ENCODE results near the gene CCDC149. TPM values are rescaled to one million over a fixed set of nuclear protein-coding genes. Genes with fewer than 3 reads are reported as not detected.

CCDC149 gene
- total RNA-seq, 1 donor from 2014 or later = not detected

- no peak overlapping the region for H3K4me3 Mint-ChIP-seq (ENCODE audit: low read depth)
- no peak for DNase-seq (ENCODE audit: low spot score)
- no peaks in the 10 kb centered on the region for H3K4me1 Mint-ChIP-seq (ENCODE audit: low read depth)
- no peaks in the 10 kb centered on the region for H3K36me3 Mint-ChIP-seq (ENCODE audit: low read depth)
- H3K27me3 Mint-ChIP-seq (ENCODE audit: low read depth) = no peaks in the 10 kb centered on the region
- intact Hi-C loops (cut with micrococcal nuclease) = no loop called here
- peaks cover 11% of the 10 kb centered on the region for H3K9me3 Mint-ChIP-seq
- H3K27ac Mint-ChIP-seq = no peak overlapping the region
Observed at GRCh38 chr4:24930151-24930550, 17.3 kb upstream of the CCDC149 start.

DNA sequence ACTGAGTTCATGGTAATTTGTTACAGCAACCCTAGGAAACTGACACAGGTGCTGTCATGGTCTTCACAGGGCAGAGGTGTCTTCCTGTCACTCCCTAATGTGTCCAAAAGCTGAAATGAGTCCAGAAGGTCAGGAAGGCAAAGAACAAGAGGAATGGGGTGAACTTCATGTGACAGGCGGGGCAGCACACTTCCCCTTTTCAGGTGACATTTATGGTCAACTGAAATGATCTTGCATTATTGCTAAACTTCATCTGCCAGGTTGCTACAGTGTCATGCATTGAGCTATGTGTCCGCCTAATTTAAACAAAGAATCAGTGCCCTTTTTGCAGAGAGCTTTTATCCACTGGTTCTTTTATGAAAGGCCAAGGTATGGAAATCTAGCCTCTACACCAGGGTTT is 15.9 kb upstream of the CCDC149 start:
- intact Hi-C loops (cut with micrococcal nuclease) = no loop called here
- H3K4me3 Mint-ChIP-seq (ENCODE audit: low read depth) = no peak overlapping the region
- no peaks in the 10 kb centered on the region for H3K36me3 Mint-ChIP-seq (ENCODE audit: low read depth)
- H3K4me1 Mint-ChIP-seq (ENCODE audit: low read depth) = no peaks in the 10 kb centered on the region
- no peaks in the 10 kb centered on the region for H3K9me3 Mint-ChIP-seq
- H3K27ac Mint-ChIP-seq = no peak overlapping the region
- no peak for DNase-seq (ENCODE audit: low spot score)
- H3K27me3 Mint-ChIP-seq (ENCODE audit: low read depth) = no peaks in the 10 kb centered on the region

- Mint-ChIP-seq H3K27ac (no peak overlapping the region), H3K4me3 (ENCODE audit: low read depth) (no peak overlapping the region), H3K9me3 (no peaks in the 10 kb centered on the region), H3K27me3 (ENCODE audit: low read depth) (no peaks in the 10 kb centered on the region), H3K4me1 (ENCODE audit: low read depth) (no peaks in the 10 kb centered on the region), H3K36me3 (ENCODE audit: low read depth) (no peaks in the 10 kb centered on the region)
- DNase-seq (ENCODE audit: low spot score) = no peak
- intact Hi-C loops (cut with micrococcal nuclease) = no loop called here
Observed at GRCh38 chr4:24927049-24927448, 14.2 kb upstream of the CCDC149 start.

- H3K27ac Mint-ChIP-seq = no peak overlapping the region
- no peaks in the 10 kb centered on the region for H3K36me3 Mint-ChIP-seq (ENCODE audit: low read depth)
- H3K27me3 Mint-ChIP-seq (ENCODE audit: low read depth) = no peaks in the 10 kb centered on the region
- H3K9me3 Mint-ChIP-seq = peaks cover 4% of the 10 kb centered on the region
- H3K4me3 Mint-ChIP-seq (ENCODE audit: low read depth) = no peak overlapping the region
- intact Hi-C loops (cut with micrococcal nuclease) = no loop called here
- H3K4me1 Mint-ChIP-seq (ENCODE audit: low read depth) = no peaks in the 10 kb centered on the region
- no peak for DNase-seq (ENCODE audit: low spot score)
Observed at GRCh38 chr4:24924309-24924781, 11.5 kb upstream of the CCDC149 start.

DNA sequence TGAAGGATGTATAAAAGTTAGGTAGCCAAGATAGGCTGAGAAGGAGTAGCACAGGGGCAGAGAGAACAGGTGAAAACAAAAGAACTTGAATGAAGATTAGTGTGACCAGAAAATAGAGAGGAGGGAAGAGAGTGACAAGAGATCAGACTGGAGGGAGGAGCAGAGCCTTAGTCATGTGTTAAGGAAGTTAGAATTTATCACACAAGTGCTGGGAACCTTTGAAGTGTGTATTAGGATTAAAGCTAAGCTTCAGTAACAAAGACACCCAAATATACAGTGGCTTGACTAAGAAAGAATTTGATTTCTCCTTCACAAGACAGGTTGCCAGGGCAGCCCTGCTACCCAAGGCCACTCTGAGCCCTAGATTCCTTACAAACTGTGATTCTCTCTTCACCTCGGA is 10.7 kb upstream of the CCDC149 start:
- no peaks in the 10 kb centered on the region for H3K36me3 Mint-ChIP-seq (ENCODE audit: low read depth)
- no peak overlapping the region for H3K4me3 Mint-ChIP-seq (ENCODE audit: low read depth)
- H3K27ac Mint-ChIP-seq = no peak overlapping the region
- peaks cover 6% of the 10 kb centered on the region for H3K9me3 Mint-ChIP-seq
- no peaks in the 10 kb centered on the region for H3K27me3 Mint-ChIP-seq (ENCODE audit: low read depth)
- intact Hi-C loops (cut with micrococcal nuclease) = no loop called here
- H3K4me1 Mint-ChIP-seq (ENCODE audit: low read depth) = no peaks in the 10 kb centered on the region
- no peak for DNase-seq (ENCODE audit: low spot score)

DNA sequence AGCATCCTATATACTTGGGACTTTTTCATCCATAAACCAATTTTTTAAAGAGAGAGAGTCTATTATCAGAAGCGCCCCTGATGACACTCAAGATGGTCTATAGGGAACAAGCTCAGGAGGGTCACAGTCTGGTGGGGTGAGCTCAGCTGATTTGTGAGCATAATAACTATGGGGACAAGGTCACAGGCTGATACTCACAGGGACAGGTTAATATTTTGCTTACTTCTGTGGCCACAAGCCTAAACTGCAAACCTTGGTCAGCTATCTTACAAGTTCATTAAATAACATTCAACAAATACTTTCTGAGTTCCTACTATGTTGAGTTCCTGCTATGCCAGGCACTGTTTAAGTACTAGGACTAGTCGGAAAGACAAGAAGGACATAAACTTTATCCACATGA is 10.2 kb upstream of the CCDC149 start:
- DNase-seq (ENCODE audit: low spot score) = no peak
- no peaks in the 10 kb centered on the region for H3K36me3 Mint-ChIP-seq (ENCODE audit: low read depth)
- H3K27me3 Mint-ChIP-seq (ENCODE audit: low read depth) = no peaks in the 10 kb centered on the region
- peaks cover 6% of the 10 kb centered on the region for H3K9me3 Mint-ChIP-seq
- H3K4me1 Mint-ChIP-seq (ENCODE audit: low read depth) = no peaks in the 10 kb centered on the region
- intact Hi-C loops (cut with micrococcal nuclease) = no loop called here
- no peak overlapping the region for H3K4me3 Mint-ChIP-seq (ENCODE audit: low read depth)
- no peak overlapping the region for H3K27ac Mint-ChIP-seq

GRCh38 chr4:24922416-24922815 is 9.6 kb upstream of the CCDC149 start:
- intact Hi-C loops (cut with micrococcal nuclease) = no loop called here
- peaks cover 6% of the 10 kb centered on the region for H3K9me3 Mint-ChIP-seq
- no peak for DNase-seq (ENCODE audit: low spot score)
- H3K4me3 Mint-ChIP-seq (ENCODE audit: low read depth) = no peak overlapping the region
- H3K27me3 Mint-ChIP-seq (ENCODE audit: low read depth) = no peaks in the 10 kb centered on the region
- no peaks in the 10 kb centered on the region for H3K36me3 Mint-ChIP-seq (ENCODE audit: low read depth)
- H3K27ac Mint-ChIP-seq = no peak overlapping the region
- H3K4me1 Mint-ChIP-seq (ENCODE audit: low read depth) = no peaks in the 10 kb centered on the region

GRCh38 chr4:24921491-24921890 is 8.6 kb upstream of the CCDC149 start:
- no peaks in the 10 kb centered on the region for H3K27me3 Mint-ChIP-seq (ENCODE audit: low read depth)
- intact Hi-C loops (cut with micrococcal nuclease) = no loop called here
- H3K4me3 Mint-ChIP-seq (ENCODE audit: low read depth) = no peak overlapping the region
- no peak overlapping the region for H3K27ac Mint-ChIP-seq
- no peaks in the 10 kb centered on the region for H3K4me1 Mint-ChIP-seq (ENCODE audit: low read depth)
- no peaks in the 10 kb centered on the region for H3K36me3 Mint-ChIP-seq (ENCODE audit: low read depth)
- DNase-seq (ENCODE audit: low spot score) = no peak
- peaks cover 6% of the 10 kb centered on the region for H3K9me3 Mint-ChIP-seq

GRCh38 chr4:24920008-24920407 is 7.2 kb upstream of the CCDC149 start:
- Mint-ChIP-seq H3K36me3 (ENCODE audit: low read depth) (no peaks in the 10 kb centered on the region), H3K4me1 (ENCODE audit: low read depth) (no peaks in the 10 kb centered on the region), H3K27ac (no peak overlapping the region), H3K4me3 (ENCODE audit: low read depth) (no peak overlapping the region), H3K27me3 (ENCODE audit: low read depth) (no peaks in the 10 kb centered on the region), H3K9me3 (peaks cover 6% of the 10 kb centered on the region)
- no peak for DNase-seq (ENCODE audit: low spot score)
- intact Hi-C loops (cut with micrococcal nuclease) = no loop called here

DNA sequence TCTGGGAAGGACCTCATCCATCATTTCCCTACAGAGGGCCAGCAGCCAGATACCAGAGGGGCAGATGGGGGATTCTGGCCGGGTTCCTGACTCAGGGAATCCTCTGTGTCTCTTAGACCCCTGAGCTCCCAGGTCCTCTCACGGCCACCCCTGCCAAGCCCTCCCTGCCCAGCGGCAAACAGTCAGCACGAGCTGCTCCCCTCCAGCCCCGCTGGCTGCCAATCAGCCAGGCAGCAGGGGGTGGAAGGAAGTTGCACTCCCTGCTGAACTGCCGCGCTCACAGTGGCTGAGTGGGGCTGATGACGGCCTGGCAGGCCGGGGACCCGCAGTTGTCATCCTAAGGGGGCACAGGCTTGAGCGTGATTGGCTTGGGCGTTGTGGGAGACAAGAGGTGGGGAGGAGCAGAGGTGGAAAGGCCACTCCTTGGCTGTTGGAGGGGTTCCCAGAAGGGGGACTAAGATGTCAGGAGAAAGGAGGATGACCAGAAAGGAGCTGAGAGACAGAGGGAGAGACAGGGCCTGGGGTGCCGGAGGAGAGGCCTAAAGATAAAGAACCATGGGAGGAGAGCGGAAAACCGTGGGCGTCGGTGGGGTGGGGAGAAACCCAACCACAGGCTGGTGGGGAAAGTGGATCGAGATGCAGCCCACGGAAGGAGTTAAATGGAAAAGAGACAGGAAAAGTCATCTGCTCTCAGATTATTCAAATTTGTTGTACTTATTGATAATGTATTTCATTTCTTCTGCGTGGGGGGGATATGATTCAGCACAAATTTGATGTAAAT is 4.4 kb upstream of the CCDC149 start:
- H3K4me3 Mint-ChIP-seq (ENCODE audit: low read depth) = no peak overlapping the region
- H3K27ac Mint-ChIP-seq = no peak overlapping the region
- H3K4me1 Mint-ChIP-seq (ENCODE audit: low read depth) = no peaks in the 10 kb centered on the region
- peaks cover 6% of the 10 kb centered on the region for H3K9me3 Mint-ChIP-seq
- H3K27me3 Mint-ChIP-seq (ENCODE audit: low read depth) = peaks cover 8% of the 10 kb centered on the region
- intact Hi-C loops (cut with micrococcal nuclease) = no loop called here
- no peaks in the 10 kb centered on the region for H3K36me3 Mint-ChIP-seq (ENCODE audit: low read depth)
- no peak for DNase-seq (ENCODE audit: low spot score)

GRCh38 chr4:24915121-24915922 is 2.5 kb upstream of the CCDC149 start:
- Mint-ChIP-seq H3K27ac (no peak overlapping the region), H3K4me3 (ENCODE audit: low read depth) (no peak overlapping the region), H3K36me3 (ENCODE audit: low read depth) (no peaks in the 10 kb centered on the region), H3K9me3 (peaks cover 6% of the 10 kb centered on the region), H3K4me1 (ENCODE audit: low read depth) (no peaks in the 10 kb centered on the region), H3K27me3 (ENCODE audit: low read depth) (peaks cover 19% of the 10 kb centered on the region)
- DNase-seq (ENCODE audit: low spot score) = no peak
- intact Hi-C loops (cut with micrococcal nuclease) = no loop called here

- intact Hi-C loops (cut with micrococcal nuclease) = no loop called here
- peaks cover 11% of the 10 kb centered on the region for H3K9me3 Mint-ChIP-seq
- no peak overlapping the region for H3K4me3 Mint-ChIP-seq (ENCODE audit: low read depth)
- no peak for DNase-seq (ENCODE audit: low spot score)
- H3K36me3 Mint-ChIP-seq (ENCODE audit: low read depth) = no peaks in the 10 kb centered on the region
- H3K27me3 Mint-ChIP-seq (ENCODE audit: low read depth) = peaks cover 19% of the 10 kb centered on the region
- no peak overlapping the region for H3K27ac Mint-ChIP-seq
- H3K4me1 Mint-ChIP-seq (ENCODE audit: low read depth) = no peaks in the 10 kb centered on the region
Observed at GRCh38 chr4:24914460-24914859, 1.6 kb upstream of the CCDC149 start.

DNA sequence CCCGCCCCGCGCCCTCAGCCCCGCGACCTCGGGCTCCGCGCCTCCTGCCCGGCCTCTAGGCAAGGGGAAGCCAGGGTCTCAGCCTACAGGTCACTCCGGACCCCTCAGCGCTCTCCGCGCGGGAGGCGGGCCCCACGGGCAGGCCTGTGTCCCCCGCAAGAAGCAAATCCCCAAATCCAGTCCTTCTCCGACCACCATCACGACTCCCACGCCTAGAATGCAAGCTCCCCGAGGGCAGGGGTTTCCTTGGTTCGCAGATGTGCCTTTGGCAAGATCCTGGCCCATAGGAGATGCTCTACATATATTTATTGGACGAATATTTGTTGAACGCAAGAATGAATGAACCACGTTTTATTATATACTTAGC is 260 bp upstream of the CCDC149 start:
- intact Hi-C loops (cut with micrococcal nuclease) = no loop called here
- no peak for DNase-seq (ENCODE audit: low spot score)
- Mint-ChIP-seq H3K9me3 (peaks cover 8% of the 10 kb centered on the region), H3K36me3 (ENCODE audit: low read depth) (no peaks in the 10 kb centered on the region), H3K4me3 (ENCODE audit: low read depth) (peak overlapping the region; percentile 65), H3K4me1 (ENCODE audit: low read depth) (no peaks in the 10 kb centered on the region), H3K27ac (no peak overlapping the region), H3K27me3 (ENCODE audit: low read depth) (peaks cover 19% of the 10 kb centered on the region)

All from activated T-helper 2 cell treated with anti-CD3 and anti-CD28 coated beads, Interferon-gamma antibody, Interleukin-2, Interleukin-4, amounts not matched to agents 10 μg/mL and 5 μg/mL and 100 μg/mL, durations not matched to agents 14 hours and 24 hours and 36 hours (primary cell).